Esophagus squamous epithelium (tissue), 5 donors: ENCODE data around the gene AADACL3. TPM values are rescaled to one million over a fixed set of nuclear protein-coding genes. Genes with fewer than 3 reads are reported as not detected.
"Not testable (repeated sequence)": the region's sequence is repeated elsewhere in the genome, so short reads cannot be mapped to it uniquely, and the experiment has no call there.

Experiments used
- DNase-seq: peaks from one replicate; lab custom pipeline; 2025; lab: John Stamatoyannopoulos, UW
- H3K27ac ChIP-seq, 4 donors: fragments of 200-600 bp; sonication (generic); one replicate each; pipeline ENCODE4 v1.5.1; 2016 to 2019; ENCODE audit warnings: mild to moderate bottlenecking in 1 of 4
- H3K27me3 ChIP-seq, 4 donors: fragments of 200-600 bp; sonication (generic); 1 replicate in 3 of 4; 2 replicates in 1 of 4; pipeline versions ENCODE4 v1.5.1 to v1.6.0; 2017 to 2021; ENCODE audit warnings: antibody characterized with exemption in 1 of 4
- H3K36me3 ChIP-seq, 3 donors: fragments of 200-600 bp; sonication (generic); one replicate each; pipeline ENCODE4 v1.5.1; 2016 to 2019
- H3K4me1 ChIP-seq, 3 donors: fragments of 200-600 bp; sonication (generic); one replicate each; pipeline ENCODE4 v1.5.1; 2017 to 2019
- H3K4me3 ChIP-seq, 4 donors: fragments of 200-600 bp; sonication (generic); 1 replicate in 3 of 4; 2 replicates in 1 of 4; pipeline ENCODE4 v1.5.1; 2016 to 2019; ENCODE audit warnings: mild to moderate bottlenecking in 2 of 4, moderate library complexity in 1 of 4
- H3K9me3 ChIP-seq, 3 donors: fragments of 200-600 bp; sonication (generic); one replicate each; pipeline ENCODE4 v1.5.1; 2016 to 2019
- CTCF ChIP-seq, 6 experiments: fragments of 450-650 bp in 4 of 6; fragments of 200-600 bp in 2 of 6; sonication (generic) in 2 of 6; IDR thresholded peaks; one replicate each; pipeline ENCODE4 v1.5.1; 2016 to 2019; ENCODE audit warnings: antibody characterized with exemption in 6 of 6, mild to moderate bottlenecking in 4 of 6, moderate library complexity in 4 of 6
- POLR2A ChIP-seq, 4 donors: fragments of 450-650 bp; IDR thresholded peaks; one replicate each; pipeline ENCODE4 v1.6.1; 2017; ENCODE audit warnings: antibody characterized with exemption in 4 of 4, mild to moderate bottlenecking in 4 of 4, moderate library complexity in 3 of 4
- WGBS, 2 donors: methylation state at CpG; one replicate each; pipeline ENCODE4 v1.1.5; 2018; 5-methylcytosine and 5-hydroxymethylcytosine counted together
- intact Hi-C: fragments of 100-400 bp; cut with DNase I; formaldehyde crosslinking; loops from one replicate; pipeline ENCODE4 v1.15.0; 2022
- total RNA-seq, 4 donors: library from RNA; depleted of rRNA; stranded (reverse); fragments of >200 nt; gene quantifications; one replicate each; pipeline ENCODE4 v1.1.0, GENCODE V29; 2016
- donor health status: DM: yes; HTN: yes; CAD: no.

The AADACL3 gene
- total RNA-seq, 4 donors from 2014 or later, result not detected

GRCh38 chr1:12728391-12728790 lies 12.5 kb downstream of the AADACL3 start:
- Histone ChIP-seq H3K36me3 (no peaks in the 10 kb centered on the region), H3K27me3 (peaks cover 0 to 3% (median 0%) of the 10 kb centered on the region in 4 donors), H3K4me1 (no peaks in the 10 kb centered on the region), H3K9me3 (peaks cover 0 to 23% (median 3%) of the 10 kb centered on the region in 3 donors), H3K4me3 (no peak overlapping the region), H3K27ac (no peak overlapping the region)
- intact Hi-C loops, result no loop called here
- DNase-seq, result no peak
- TF ChIP-seq CTCF (IDR thresholded peaks at IDR 0.05) (no peak), POLR2A (IDR thresholded peaks at IDR 0.05) (no peak)
- 65 to 75% methylated on average over 2 of the region's 2 CpGs for WGBS, 2 donors

GRCh38 chr1:12730156-12730555 lies 14.2 kb downstream of the AADACL3 start:
- intact Hi-C loops, result no loop called here
- Histone ChIP-seq H3K4me1 (no peaks in the 10 kb centered on the region), H3K27ac (no peak overlapping the region), H3K9me3 (peaks cover 0 to 23% (median 3%) of the 10 kb centered on the region in 3 donors), H3K4me3 (no peak overlapping the region), H3K36me3 (no peaks in the 10 kb centered on the region), H3K27me3 (peaks cover 0 to 11% (median 0%) of the 10 kb centered on the region in 4 donors)
- TF ChIP-seq POLR2A (IDR thresholded peaks at IDR 0.05), result no peak
- TF ChIP-seq CTCF (IDR thresholded peaks at IDR 0.05), result no peak
- WGBS, 2 donors, result 60 to 83% methylated on average over 1 of the region's 1 CpG
- DNase-seq, result no peak

- 65 to 67% methylated on average over 2 of the region's 2 CpGs for WGBS, 2 donors
These were observed 15.2 kb downstream of the AADACL3 start for GRCh38 chr1:12731084-12731483.

GRCh38 chr1:12734651-12735050 lies 18.7 kb downstream of the AADACL3 start:
- H3K27ac ChIP-seq, result no peak overlapping the region
- no peaks in the 10 kb centered on the region for H3K4me1 ChIP-seq
- WGBS, 2 donors, result 68 to 72% methylated on average over 3 of the region's 3 CpGs
- TF ChIP-seq POLR2A (IDR thresholded peaks at IDR 0.05) (no peak), CTCF (IDR thresholded peaks at IDR 0.05) (no peak)
- intact Hi-C loops, result no loop called here
- peaks cover 0 to 27% (median 3%) of the 10 kb centered on the region in 3 donors for H3K9me3 ChIP-seq
- H3K36me3 ChIP-seq, result no peaks in the 10 kb centered on the region
- DNase-seq, result no peak
- H3K27me3 ChIP-seq, result peaks cover 0 to 30% (median 2%) of the 10 kb centered on the region in 4 donors
- no peak overlapping the region for H3K4me3 ChIP-seq

More at GRCh38 chr1:12731084-12731483, 15.2 kb downstream of the AADACL3 start:
- intact Hi-C loops, H3K36me3 ChIP-seq, H3K4me1 ChIP-seq, H3K4me3 ChIP-seq, H3K27ac ChIP-seq, DNase-seq: not testable (repeated sequence)
- peaks cover 0 to 23% (median 3%) of the 10 kb centered on the region in 3 donors for H3K9me3 ChIP-seq
- peaks cover 0 to 19% (median 0%) of the 10 kb centered on the region in 4 donors for H3K27me3 ChIP-seq

- H3K27me3 ChIP-seq, result peaks cover 0 to 40% (median 2%) of the 10 kb centered on the region in 4 donors
- TF ChIP-seq CTCF (IDR thresholded peaks at IDR 0.05) (no peak), POLR2A (IDR thresholded peaks at IDR 0.05) (no peak)
- DNase-seq, result no peak
- no peak overlapping the region for H3K27ac ChIP-seq
- no peaks in the 10 kb centered on the region for H3K4me1 ChIP-seq
- H3K9me3 ChIP-seq, result peaks cover 0 to 5% (median 0%) of the 10 kb centered on the region in 3 donors
- WGBS, 2 donors, result 88 to 89% methylated on average over 1 of the region's 1 CpG
- no peak overlapping the region for H3K4me3 ChIP-seq
- intact Hi-C loops, result no loop called here
- H3K36me3 ChIP-seq, result no peaks in the 10 kb centered on the region
These were observed 23.0 kb downstream of the AADACL3 start for GRCh38 chr1:12738934-12739333.

GRCh38 chr1:12739613-12740012 lies 23.7 kb downstream of the AADACL3 start:
- no peaks in the 10 kb centered on the region for H3K4me1 ChIP-seq

More at GRCh38 chr1:12739613-12740012, 23.7 kb downstream of the AADACL3 start:
- no peak overlapping the region for H3K4me3 ChIP-seq
- H3K27me3 ChIP-seq, result peaks cover 0 to 37% (median 2%) of the 10 kb centered on the region in 4 donors
- TF ChIP-seq CTCF (IDR thresholded peaks at IDR 0.05) (no peak), POLR2A (IDR thresholded peaks at IDR 0.05) (no peak)
- peaks cover 0 to 5% (median 0%) of the 10 kb centered on the region in 3 donors for H3K9me3 ChIP-seq
- no peak overlapping the region for H3K27ac ChIP-seq
- intact Hi-C loops, result no loop called here
- H3K36me3 ChIP-seq, result no peaks in the 10 kb centered on the region
- WGBS, 2 donors, result 59 to 67% methylated on average over 5 of the region's 5 CpGs
- DNase-seq, result no peak
